H1 (cell line): Measurements from ENCODE around the gene BTNL8.

Experiments used
- BRCA1 ChIP-seq: IDR thresholded peaks from 2 replicates; pipeline ENCODE4 v1.6.1; 2012; ENCODE audit warnings: low read depth, low read length, improper control_type of control experiment
- CHD2 ChIP-seq: IDR thresholded peaks from 2 replicates; pipeline ENCODE4 v1.6.1; 2012; ENCODE audit warnings: low read length, improper control_type of control experiment
- EZH2 ChIP-seq: fragments of 200-600 bp; sonication (generic); IDR thresholded peaks from 2 replicates; pipeline ENCODE4 v1.7.1; 2012; ENCODE audit warnings: low read depth, mild to moderate bottlenecking, moderate library complexity, low read length, inconsistent platforms; ENCODE audit not compliant: severe bottlenecking
- JUND ChIP-seq: IDR thresholded peaks from 2 replicates; pipeline ENCODE4 v1.6.1; 2011; ENCODE audit warnings: mild to moderate bottlenecking, improper control_type of control experiment, low read length
- KDM1A ChIP-seq: fragments of 200-600, 300-600 bp; sonication (generic); IDR thresholded peaks from 2 replicates; pipeline ENCODE4 v1.7.1; 2016; ENCODE audit warnings: mild to moderate bottlenecking, low read length, borderline replicate concordance
- TBP ChIP-seq: IDR thresholded peaks from 2 replicates; pipeline ENCODE4 v1.6.1; 2011; ENCODE audit warnings: low read depth, low read length, improper control_type of control experiment
- TF ChIP-seq, protein P1 (sequence below), 3 experiments: IDR thresholded peaks; 1 replicate in 2 of 3; 2 replicates in 1 of 3; pipeline versions ENCODE4 v1.5.1 to v1.6.1; 2011; ENCODE audit warnings: low read length in 3 of 3, mild to moderate bottlenecking in 3 of 3, inconsistent platforms in 2 of 3, low read depth in 1 of 3, moderate library complexity in 1 of 3; ENCODE audit not compliant: insufficient read depth in 1 of 3; ENCODE audit errors: control extremely low read depth in 1 of 3
- TF ChIP-seq, protein P2 (sequence below): IDR thresholded peaks from 2 replicates; pipeline ENCODE4 v1.6.1; 2012; ENCODE audit warnings: inconsistent platforms

- no peak for TF ChIP-seq TBP
- TF ChIP-seq CHD2 = no peak
- no peak for TF ChIP-seq JUND
- no peak for TF ChIP-seq EZH2
- TF ChIP-seq, protein P1, sequence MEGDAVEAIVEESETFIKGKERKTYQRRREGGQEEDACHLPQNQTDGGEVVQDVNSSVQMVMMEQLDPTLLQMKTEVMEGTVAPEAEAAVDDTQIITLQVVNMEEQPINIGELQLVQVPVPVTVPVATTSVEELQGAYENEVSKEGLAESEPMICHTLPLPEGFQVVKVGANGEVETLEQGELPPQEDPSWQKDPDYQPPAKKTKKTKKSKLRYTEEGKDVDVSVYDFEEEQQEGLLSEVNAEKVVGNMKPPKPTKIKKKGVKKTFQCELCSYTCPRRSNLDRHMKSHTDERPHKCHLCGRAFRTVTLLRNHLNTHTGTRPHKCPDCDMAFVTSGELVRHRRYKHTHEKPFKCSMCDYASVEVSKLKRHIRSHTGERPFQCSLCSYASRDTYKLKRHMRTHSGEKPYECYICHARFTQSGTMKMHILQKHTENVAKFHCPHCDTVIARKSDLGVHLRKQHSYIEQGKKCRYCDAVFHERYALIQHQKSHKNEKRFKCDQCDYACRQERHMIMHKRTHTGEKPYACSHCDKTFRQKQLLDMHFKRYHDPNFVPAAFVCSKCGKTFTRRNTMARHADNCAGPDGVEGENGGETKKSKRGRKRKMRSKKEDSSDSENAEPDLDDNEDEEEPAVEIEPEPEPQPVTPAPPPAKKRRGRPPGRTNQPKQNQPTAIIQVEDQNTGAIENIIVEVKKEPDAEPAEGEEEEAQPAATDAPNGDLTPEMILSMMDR (IDR thresholded peaks at IDR 0.05; ENCODE audit: control extremely low read depth in 1 of 3, insufficient read depth in 1 of 3, low read depth in 1 of 3, low read length in 3 of 3) = no peak
- TF ChIP-seq, protein P2, sequence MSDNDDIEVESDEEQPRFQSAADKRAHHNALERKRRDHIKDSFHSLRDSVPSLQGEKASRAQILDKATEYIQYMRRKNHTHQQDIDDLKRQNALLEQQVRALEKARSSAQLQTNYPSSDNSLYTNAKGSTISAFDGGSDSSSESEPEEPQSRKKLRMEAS = no peak
- TF ChIP-seq KDM1A = no peak
- no peak for TF ChIP-seq BRCA1
These were observed 89.1 kb downstream of the BTNL8 start for GRCh38 chr5:180988016-180988415.
